PFSK-1 (cell line): Measurements from ENCODE around the gene NKAIN1.

Experiments
- FOXP2 ChIP-seq: optimal IDR thresholded peaks from 2 replicates; pipeline ENCODE3; 2011; ENCODE audit warnings: borderline replicate concordance, control low read depth, inconsistent platforms; ENCODE audit not compliant: insufficient read depth; ENCODE audit errors: extremely low read length, extremely low read depth
- POLR2AphosphoS5 ChIP-seq: IDR thresholded peaks from 2 replicates; pipeline ENCODE4 v1.6.1; 2012; ENCODE audit warnings: low read depth, mild to moderate bottlenecking, control low read depth, low read length, moderate library complexity
- SIN3A ChIP-seq: IDR thresholded peaks from 2 replicates; pipeline ENCODE4 v1.6.1; 2012; ENCODE audit warnings: mild to moderate bottlenecking, low read length, moderate library complexity, borderline replicate concordance; ENCODE audit not compliant: insufficient read depth
- TAF1 ChIP-seq: IDR thresholded peaks from 2 replicates; pipeline ENCODE4 v1.6.1; 2012; ENCODE audit warnings: low read length, control low read depth, borderline replicate concordance; ENCODE audit not compliant: insufficient read depth
- TF ChIP-seq, protein P1 (sequence below), 2 experiments: IDR thresholded peaks; 2 replicates each; pipeline versions ENCODE4 v1.6.1 to v1.8.0; 2011 to 2012; ENCODE audit warnings: low read depth in 2 of 2, low read length in 2 of 2, control low read depth in 1 of 2, inconsistent platforms in 1 of 2, mild to moderate bottlenecking in 1 of 2, moderate library complexity in 1 of 2; ENCODE audit not compliant: insufficient read depth in 1 of 2

NKAIN1 gene

DNA sequence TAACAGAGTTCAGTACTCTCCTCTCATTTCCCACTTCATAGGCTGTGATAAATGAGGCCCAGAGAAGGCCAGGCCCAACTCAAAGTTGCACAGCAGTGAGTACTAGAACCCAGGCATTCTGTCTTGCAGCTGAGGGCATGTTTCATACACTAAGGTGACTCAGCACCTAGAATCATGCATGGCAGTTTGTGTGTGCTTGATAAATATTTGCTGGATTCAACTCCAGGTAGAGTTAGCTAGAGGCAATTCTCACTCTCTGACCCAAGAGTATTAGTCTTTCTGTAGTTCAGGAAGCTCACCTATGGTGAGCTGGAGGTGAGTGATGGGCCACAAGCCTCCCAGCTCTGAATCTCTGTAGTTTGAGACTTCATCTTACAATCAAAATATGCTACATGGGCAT, 10.7 kb downstream of the NKAIN1 start:
- TF ChIP-seq SIN3A, result no peak
- no peak for TF ChIP-seq TAF1
- TF ChIP-seq FOXP2, result no peak

DNA sequence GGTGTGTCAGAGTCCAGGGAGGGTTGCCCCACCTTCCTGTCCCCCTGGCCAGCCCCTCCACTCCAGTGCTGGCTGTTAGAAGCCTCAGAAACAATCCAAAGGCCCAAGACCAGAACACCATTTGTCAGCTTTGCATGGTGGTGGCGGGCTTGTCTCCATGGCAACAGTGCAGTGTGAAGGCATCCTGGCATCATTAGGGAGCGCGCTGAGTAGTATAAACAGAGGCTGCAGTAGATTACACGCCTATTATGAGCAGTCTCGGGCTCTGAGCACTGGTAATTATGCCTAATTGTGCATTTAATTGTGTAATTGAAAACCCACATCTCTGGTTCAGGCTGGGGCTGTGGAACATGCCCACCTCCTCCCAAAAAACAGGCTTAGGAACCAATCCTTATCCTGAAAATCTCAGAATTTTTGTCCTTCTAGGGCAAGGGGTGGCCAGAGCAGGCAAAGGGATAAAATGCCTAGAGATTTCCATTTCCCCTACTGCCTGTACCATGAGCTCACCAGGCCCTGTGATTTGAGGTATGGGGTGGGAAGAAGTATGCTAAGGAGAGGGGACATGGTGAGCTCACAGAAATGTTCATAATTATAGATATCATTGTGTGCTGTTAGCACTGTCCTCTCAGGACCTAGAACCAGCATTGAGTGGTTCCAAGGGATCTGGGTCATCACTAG, 11.7 kb downstream of the NKAIN1 start:
- no peak for TF ChIP-seq TAF1
- TF ChIP-seq, protein P1, sequence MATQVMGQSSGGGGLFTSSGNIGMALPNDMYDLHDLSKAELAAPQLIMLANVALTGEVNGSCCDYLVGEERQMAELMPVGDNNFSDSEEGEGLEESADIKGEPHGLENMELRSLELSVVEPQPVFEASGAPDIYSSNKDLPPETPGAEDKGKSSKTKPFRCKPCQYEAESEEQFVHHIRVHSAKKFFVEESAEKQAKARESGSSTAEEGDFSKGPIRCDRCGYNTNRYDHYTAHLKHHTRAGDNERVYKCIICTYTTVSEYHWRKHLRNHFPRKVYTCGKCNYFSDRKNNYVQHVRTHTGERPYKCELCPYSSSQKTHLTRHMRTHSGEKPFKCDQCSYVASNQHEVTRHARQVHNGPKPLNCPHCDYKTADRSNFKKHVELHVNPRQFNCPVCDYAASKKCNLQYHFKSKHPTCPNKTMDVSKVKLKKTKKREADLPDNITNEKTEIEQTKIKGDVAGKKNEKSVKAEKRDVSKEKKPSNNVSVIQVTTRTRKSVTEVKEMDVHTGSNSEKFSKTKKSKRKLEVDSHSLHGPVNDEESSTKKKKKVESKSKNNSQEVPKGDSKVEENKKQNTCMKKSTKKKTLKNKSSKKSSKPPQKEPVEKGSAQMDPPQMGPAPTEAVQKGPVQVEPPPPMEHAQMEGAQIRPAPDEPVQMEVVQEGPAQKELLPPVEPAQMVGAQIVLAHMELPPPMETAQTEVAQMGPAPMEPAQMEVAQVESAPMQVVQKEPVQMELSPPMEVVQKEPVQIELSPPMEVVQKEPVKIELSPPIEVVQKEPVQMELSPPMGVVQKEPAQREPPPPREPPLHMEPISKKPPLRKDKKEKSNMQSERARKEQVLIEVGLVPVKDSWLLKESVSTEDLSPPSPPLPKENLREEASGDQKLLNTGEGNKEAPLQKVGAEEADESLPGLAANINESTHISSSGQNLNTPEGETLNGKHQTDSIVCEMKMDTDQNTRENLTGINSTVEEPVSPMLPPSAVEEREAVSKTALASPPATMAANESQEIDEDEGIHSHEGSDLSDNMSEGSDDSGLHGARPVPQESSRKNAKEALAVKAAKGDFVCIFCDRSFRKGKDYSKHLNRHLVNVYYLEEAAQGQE (IDR thresholded peaks at IDR 0.05; ENCODE audit: insufficient read depth in 1 of 2, low read depth in 2 of 2, low read length in 2 of 2), result no peak
- TF ChIP-seq POLR2AphosphoS5, result no peak
- TF ChIP-seq SIN3A, result no peak
- TF ChIP-seq FOXP2, result no peak

DNA sequence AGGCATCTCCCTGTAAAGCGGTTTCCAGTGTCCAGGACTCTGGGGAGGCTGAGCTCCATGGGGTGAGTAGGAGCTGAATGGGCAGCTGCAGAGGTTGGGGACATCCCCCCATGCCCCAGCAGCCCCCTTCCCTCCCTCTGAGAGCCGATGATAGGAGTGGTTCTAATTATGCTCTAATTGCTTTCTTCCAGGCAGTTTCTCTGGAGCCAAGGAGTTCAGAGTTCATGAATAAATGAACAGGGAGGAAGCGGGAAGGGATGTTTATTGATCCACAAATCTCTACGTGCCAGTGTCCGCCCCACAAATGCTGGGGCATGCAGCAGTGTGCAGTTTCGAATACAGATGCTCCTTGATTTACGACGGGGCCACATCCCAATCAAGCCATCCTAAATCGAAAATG, 15.6 kb downstream of the NKAIN1 start:
- TF ChIP-seq SIN3A (no peak), TAF1 (no peak), FOXP2 (no peak), POLR2AphosphoS5 (no peak)
- TF ChIP-seq, protein P1 (IDR thresholded peaks at IDR 0.05; ENCODE audit: insufficient read depth in 1 of 2, low read depth in 2 of 2, low read length in 2 of 2), result no peak

DNA sequence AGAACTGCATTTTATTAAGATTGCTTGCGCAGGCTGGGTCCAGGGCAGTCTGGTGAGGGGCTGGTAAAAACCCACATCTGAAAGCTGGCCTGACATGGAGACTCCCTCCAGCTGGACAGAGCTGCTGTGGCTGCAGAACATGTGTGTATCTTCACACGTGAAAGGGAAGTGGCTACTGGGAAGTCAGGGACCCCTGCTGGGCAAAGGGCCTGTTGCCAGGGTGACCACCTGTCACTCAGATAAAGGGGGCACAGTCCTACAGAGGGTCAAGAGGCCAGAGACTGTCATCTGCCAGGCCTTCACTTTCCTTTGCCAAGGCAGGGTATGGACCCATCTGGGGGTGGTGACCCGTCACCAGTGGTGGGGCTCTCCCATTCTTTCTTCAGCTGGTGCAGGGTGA, 17.5 kb downstream of the NKAIN1 start:
- TF ChIP-seq SIN3A (no peak), POLR2AphosphoS5 (no peak), FOXP2 (no peak), TAF1 (no peak)
- TF ChIP-seq, protein P1 (IDR thresholded peaks at IDR 0.05; ENCODE audit: insufficient read depth in 1 of 2, low read depth in 2 of 2, low read length in 2 of 2), result no peak

DNA sequence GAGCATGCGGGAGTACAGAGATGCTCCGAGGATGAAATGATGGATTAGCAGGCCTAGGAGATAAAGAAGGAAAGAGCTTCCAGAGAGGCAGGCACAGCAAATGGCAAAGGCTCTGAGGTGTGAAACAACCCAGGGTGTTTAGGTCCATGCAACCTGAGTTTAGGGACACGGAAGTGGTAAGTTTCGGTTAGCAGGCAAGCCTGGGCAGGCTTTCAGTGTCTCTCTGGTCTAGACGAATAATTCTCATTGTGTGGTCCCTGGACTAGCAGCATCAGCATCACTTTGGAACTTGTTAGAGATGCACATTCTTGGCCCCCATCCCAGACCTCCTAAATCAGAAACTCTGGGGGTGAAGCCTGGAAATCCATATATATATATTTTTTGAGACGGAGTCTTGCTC, 18.6 kb downstream of the NKAIN1 start:
- TF ChIP-seq SIN3A (no peak), POLR2AphosphoS5 (no peak), FOXP2 (no peak), TAF1 (no peak)
- TF ChIP-seq, protein P1 (IDR thresholded peaks at IDR 0.05; ENCODE audit: insufficient read depth in 1 of 2, low read depth in 2 of 2, low read length in 2 of 2), result no peak
